Measurements from ENCODE around the gene FUT3. TPM values are rescaled to one million over a fixed set of nuclear protein-coding genes. Genes with fewer than 3 reads are reported as not detected.

Gene FUT3
- total and polyA plus RNA-seq, 9 of the 15 experiments (the other 6 are each of a cell fraction or from before 2014, with no cell fraction given) = 0.09 TPM; not detected in 8

DNA sequence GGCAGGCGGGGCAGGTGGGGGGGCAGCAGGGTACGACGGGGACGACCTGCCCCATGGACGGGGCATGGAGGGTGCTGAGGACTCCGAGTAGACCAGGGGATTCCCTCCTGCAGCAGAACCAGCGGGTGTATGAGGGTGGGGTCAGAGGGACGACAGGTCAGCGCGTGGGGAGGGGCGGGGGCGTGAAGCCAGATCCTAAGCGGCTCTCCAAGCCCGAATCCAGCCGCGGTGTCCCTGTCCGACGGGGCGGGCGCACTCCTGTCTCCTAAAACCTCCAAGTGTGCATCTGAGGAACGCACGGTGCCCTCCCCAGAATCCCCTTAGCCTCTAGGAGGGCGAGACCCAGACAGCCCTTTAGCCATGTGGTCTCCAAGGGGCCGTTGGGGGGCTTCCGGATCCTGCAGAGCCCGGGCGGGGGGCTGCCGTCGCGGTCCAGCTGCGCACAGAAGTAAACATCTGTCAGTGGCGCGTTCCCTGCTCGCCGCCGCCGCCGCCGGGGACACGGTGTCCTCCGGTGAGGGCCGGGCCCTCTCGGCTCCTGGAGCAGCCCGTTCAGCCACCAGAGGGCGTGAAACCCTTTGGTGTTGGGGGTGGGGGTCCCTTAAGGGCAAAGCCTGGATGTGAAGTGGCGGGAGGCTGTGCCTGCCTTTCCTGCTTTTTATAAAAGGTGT lies 45.7 kb downstream of the FUT3 start (continued):
- TF ChIP-seq, protein P1, sequence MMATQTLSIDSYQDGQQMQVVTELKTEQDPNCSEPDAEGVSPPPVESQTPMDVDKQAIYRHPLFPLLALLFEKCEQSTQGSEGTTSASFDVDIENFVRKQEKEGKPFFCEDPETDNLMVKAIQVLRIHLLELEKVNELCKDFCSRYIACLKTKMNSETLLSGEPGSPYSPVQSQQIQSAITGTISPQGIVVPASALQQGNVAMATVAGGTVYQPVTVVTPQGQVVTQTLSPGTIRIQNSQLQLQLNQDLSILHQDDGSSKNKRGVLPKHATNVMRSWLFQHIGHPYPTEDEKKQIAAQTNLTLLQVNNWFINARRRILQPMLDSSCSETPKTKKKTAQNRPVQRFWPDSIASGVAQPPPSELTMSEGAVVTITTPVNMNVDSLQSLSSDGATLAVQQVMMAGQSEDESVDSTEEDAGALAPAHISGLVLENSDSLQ (IDR thresholded peaks at IDR 0.05) = peak; percentile 17; the same call in 1 of the 2 replicates
- TF ChIP-seq ZNF140 (CRISPR knock-in tag; IDR thresholded peaks at IDR 0.05) (no peak), FOXK2 (conservative IDR thresholded peaks at IDR 0.05 in 1 of 2, IDR thresholded peaks at IDR 0.05 in 1 of 2; ENCODE audit: low read depth in 2 of 2) (peak; percentile 66 to 84), CBX1 (IDR thresholded peaks at IDR 0.05; ENCODE audit: low read depth) (0 out of 2 replicates have a peak, but pooled peaks have one; percentile 30), HNRNPUL1 (IDR thresholded peaks at IDR 0.05; ENCODE audit: low read length) (no peak), CXXC5 (CRISPR knock-in tag; IDR thresholded peaks at IDR 0.05) (peak; percentile 47; the same call in 1 of the 2 replicates), ZFP36 (IDR thresholded peaks at IDR 0.05; ENCODE audit: low read depth, low read length, partially characterized antibody) (peak; percentile 30), CREM (IDR thresholded peaks at IDR 0.05; ENCODE audit: low read depth) (0 out of 2 replicates have a peak, but pooled peaks have one; percentile 12), RB1 (IDR thresholded peaks at IDR 0.05; ENCODE audit: low read depth) (peak; percentile 71; the same call in 1 of the 2 replicates), MAZ (CRISPR knock-in tag; conservative IDR thresholded peaks at IDR 0.05 in 1 of 2, IDR thresholded peaks at IDR 0.05 in 1 of 2) (peak in 1 of 2 experiments; percentile 96)
- TF ChIP-seq, protein P2, sequence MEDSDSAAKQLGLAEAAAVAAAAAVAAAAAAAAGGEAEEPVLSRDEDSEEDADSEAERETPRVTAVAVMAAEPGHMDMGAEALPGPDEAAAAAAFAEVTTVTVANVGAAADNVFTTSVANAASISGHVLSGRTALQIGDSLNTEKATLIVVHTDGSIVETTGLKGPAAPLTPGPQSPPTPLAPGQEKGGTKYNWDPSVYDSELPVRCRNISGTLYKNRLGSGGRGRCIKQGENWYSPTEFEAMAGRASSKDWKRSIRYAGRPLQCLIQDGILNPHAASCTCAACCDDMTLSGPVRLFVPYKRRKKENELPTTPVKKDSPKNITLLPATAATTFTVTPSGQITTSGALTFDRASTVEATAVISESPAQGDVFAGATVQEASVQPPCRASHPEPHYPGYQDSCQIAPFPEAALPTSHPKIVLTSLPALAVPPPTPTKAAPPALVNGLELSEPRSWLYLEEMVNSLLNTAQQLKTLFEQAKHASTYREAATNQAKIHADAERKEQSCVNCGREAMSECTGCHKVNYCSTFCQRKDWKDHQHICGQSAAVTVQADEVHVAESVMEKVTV (CRISPR knock-in tag; IDR thresholded peaks at IDR 0.05) = peak; percentile 28; the same call in 1 of the 2 replicates
- TF ChIP-seq, protein P3, sequence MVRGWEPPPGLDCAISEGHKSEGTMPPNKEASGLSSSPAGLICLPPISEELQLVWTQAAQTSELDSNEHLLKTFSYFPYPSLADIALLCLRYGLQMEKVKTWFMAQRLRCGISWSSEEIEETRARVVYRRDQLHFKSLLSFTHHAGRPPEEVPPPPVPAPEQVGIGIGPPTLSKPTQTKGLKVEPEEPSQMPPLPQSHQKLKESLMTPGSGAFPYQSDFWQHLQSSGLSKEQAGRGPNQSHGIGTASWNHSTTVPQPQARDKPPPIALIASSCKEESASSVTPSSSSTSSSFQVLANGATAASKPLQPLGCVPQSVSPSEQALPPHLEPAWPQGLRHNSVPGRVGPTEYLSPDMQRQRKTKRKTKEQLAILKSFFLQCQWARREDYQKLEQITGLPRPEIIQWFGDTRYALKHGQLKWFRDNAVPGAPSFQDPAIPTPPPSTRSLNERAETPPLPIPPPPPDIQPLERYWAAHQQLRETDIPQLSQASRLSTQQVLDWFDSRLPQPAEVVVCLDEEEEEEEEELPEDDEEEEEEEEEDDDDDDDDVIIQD (CRISPR knock-in tag; IDR thresholded peaks at IDR 0.05) = no peak
- TF ChIP-seq, protein P4, sequence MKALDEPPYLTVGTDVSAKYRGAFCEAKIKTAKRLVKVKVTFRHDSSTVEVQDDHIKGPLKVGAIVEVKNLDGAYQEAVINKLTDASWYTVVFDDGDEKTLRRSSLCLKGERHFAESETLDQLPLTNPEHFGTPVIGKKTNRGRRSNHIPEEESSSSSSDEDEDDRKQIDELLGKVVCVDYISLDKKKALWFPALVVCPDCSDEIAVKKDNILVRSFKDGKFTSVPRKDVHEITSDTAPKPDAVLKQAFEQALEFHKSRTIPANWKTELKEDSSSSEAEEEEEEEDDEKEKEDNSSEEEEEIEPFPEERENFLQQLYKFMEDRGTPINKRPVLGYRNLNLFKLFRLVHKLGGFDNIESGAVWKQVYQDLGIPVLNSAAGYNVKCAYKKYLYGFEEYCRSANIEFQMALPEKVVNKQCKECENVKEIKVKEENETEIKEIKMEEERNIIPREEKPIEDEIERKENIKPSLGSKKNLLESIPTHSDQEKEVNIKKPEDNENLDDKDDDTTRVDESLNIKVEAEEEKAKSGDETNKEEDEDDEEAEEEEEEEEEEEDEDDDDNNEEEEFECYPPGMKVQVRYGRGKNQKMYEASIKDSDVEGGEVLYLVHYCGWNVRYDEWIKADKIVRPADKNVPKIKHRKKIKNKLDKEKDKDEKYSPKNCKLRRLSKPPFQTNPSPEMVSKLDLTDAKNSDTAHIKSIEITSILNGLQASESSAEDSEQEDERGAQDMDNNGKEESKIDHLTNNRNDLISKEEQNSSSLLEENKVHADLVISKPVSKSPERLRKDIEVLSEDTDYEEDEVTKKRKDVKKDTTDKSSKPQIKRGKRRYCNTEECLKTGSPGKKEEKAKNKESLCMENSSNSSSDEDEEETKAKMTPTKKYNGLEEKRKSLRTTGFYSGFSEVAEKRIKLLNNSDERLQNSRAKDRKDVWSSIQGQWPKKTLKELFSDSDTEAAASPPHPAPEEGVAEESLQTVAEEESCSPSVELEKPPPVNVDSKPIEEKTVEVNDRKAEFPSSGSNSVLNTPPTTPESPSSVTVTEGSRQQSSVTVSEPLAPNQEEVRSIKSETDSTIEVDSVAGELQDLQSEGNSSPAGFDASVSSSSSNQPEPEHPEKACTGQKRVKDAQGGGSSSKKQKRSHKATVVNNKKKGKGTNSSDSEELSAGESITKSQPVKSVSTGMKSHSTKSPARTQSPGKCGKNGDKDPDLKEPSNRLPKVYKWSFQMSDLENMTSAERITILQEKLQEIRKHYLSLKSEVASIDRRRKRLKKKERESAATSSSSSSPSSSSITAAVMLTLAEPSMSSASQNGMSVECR (CRISPR knock-in tag; IDR thresholded peaks at IDR 0.05) = peak; percentile 27; the same call in 1 of the 2 replicates
- TF ChIP-seq, protein P5, sequence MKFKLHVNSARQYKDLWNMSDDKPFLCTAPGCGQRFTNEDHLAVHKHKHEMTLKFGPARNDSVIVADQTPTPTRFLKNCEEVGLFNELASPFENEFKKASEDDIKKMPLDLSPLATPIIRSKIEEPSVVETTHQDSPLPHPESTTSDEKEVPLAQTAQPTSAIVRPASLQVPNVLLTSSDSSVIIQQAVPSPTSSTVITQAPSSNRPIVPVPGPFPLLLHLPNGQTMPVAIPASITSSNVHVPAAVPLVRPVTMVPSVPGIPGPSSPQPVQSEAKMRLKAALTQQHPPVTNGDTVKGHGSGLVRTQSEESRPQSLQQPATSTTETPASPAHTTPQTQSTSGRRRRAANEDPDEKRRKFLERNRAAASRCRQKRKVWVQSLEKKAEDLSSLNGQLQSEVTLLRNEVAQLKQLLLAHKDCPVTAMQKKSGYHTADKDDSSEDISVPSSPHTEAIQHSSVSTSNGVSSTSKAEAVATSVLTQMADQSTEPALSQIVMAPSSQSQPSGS (CRISPR knock-in tag; IDR thresholded peaks at IDR 0.05) = no peak

Measured in K562 (cell line).